K562 (cell line): ENCODE data around the gene DTNB. TPM values are rescaled to one million over a fixed set of nuclear protein-coding genes. Genes with fewer than 3 reads are reported as not detected.

ENCODE experiments used
- ATAC-seq: fragments of 200-7000 bp; cut with Tn5 transposase; 3 replicates; pipeline ENCODE4 v1.9.1; 2020; ENCODE audit warnings: moderate library complexity
- BruUV-seq: library from RNA; stranded (reverse); fragments of 400-500 nt; replicated peaks from 2 replicates; lab custom pipeline; 2021; lab: Mats Ljungman, UMichigan
- CTCF ChIA-PET: fragments of 300-600 bp; formaldehyde crosslinking; extraction: SDS; loops from one replicate; lab custom pipeline; 2021; ENCODE audit warnings: low intra/inter-chr PET ratio; lab: Yijun Ruan, JAX
- POLR2A ChIA-PET: fragments of 300-600, 350-650 bp; sonication (Branson Sonifier 250); formaldehyde crosslinking; extraction: SDS; loops from one replicate; lab custom pipeline; 2021; ENCODE audit warnings: antibody characterized with exemption, inconsistent platforms; lab: Yijun Ruan, JAX
- DNase-seq, 4 experiments: peaks; one replicate each; pipeline versions ENCODE4 v3.0.0 to v3.0.0-alpha.2; 2011 to 2018; ENCODE audit warnings: low spot score in 3 of 4, mixed read lengths in 3 of 4; ENCODE audit errors: extremely low read depth in 1 of 4
- FAIRE-seq: peaks from 2 replicates; lab custom pipeline; 2011; peaks lifted over from hg19 to GRCh38; lab: Jason Lieb, UNC
- H2AFZ ChIP-seq: 2 replicates; pipeline ENCODE4 v1.6.0; 2011; ENCODE audit warnings: low read depth, low read length, control low read depth, inconsistent platforms
- H3K27ac ChIP-seq: fragments of 200-600 bp; 3 replicates; pipeline ENCODE4 v1.8.0; 2011; ENCODE audit warnings: low read depth, mild to moderate bottlenecking, control low read depth, inconsistent platforms, low read length, moderate library complexity, mixed read lengths; ENCODE audit errors: extremely low read depth
- H3K27me3 ChIP-seq, 2 experiments: fragments of 300-600 bp in 1 of 2; 2 replicates in 1 of 2; 3 replicates in 1 of 2; pipeline versions ENCODE4 v1.6.0 to v1.8.0; 2011; ENCODE audit warnings: inconsistent platforms in 2 of 2, low read length in 2 of 2, mild to moderate bottlenecking in 1 of 2, mixed read lengths in 1 of 2, moderate library complexity in 1 of 2; ENCODE audit not compliant: control insufficient read depth in 2 of 2, insufficient read depth in 2 of 2
- H3K36me3 ChIP-seq: fragments of 300-600 bp; 3 replicates; pipeline ENCODE4 v1.8.0; 2011; ENCODE audit warnings: mild to moderate bottlenecking, low read length, inconsistent platforms; ENCODE audit not compliant: control insufficient read depth, insufficient read depth
- H3K4me1 ChIP-seq, 2 experiments: fragments of 200-600 bp in 1 of 2; replicated peaks in 1 of 2; 2 replicates in 1 of 2; 3 replicates in 1 of 2; pipeline versions ENCODE4 v1.5.1 to v1.8.0; 2011; ENCODE audit warnings: inconsistent platforms in 2 of 2, low read length in 2 of 2, mild to moderate bottlenecking in 1 of 2, mixed read lengths in 1 of 2, moderate library complexity in 1 of 2; ENCODE audit not compliant: control insufficient read depth in 2 of 2, insufficient read depth in 2 of 2
- H3K4me2 ChIP-seq: 2 replicates; pipeline ENCODE4 v1.6.1; 2011; ENCODE audit warnings: low read length, control low read depth, inconsistent platforms, mixed read lengths; ENCODE audit not compliant: insufficient read depth
- H3K4me3 ChIP-seq: fragments of 200-600 bp; sonication (generic), shearing (Covaris generic); 2 replicates; pipeline ENCODE4 v1.5.1; 2016; ENCODE audit warnings: control low read depth, inconsistent platforms
- H3K79me2 ChIP-seq: fragments of 200-600 bp; 3 replicates; pipeline ENCODE4 v1.8.0; 2011; ENCODE audit warnings: low read length, inconsistent platforms; ENCODE audit not compliant: control insufficient read depth, insufficient read depth
- H3K9ac ChIP-seq, 2 experiments: 2 replicates each; pipeline versions ENCODE4 v1.6.0 to v1.6.1; 2011; ENCODE audit warnings: low read depth in 2 of 2, low read length in 2 of 2, control low read depth in 1 of 2, inconsistent platforms in 1 of 2, mild to moderate bottlenecking in 1 of 2, mixed read lengths in 1 of 2; ENCODE audit not compliant: insufficient read depth in 1 of 2
- H3K9me1 ChIP-seq: one replicate; pipeline ENCODE4 v1.6.0; 2011; ENCODE audit warnings: inconsistent platforms, mild to moderate bottlenecking, low read length, moderate library complexity; ENCODE audit not compliant: control insufficient read depth, insufficient read depth
- H3K9me3 ChIP-seq: replicated peaks from 2 replicates; pipeline ENCODE4 v1.5.1; 2011; ENCODE audit warnings: low read depth, low read length, inconsistent platforms; ENCODE audit not compliant: control insufficient read depth, insufficient read depth
- H4K20me1 ChIP-seq: replicated peaks from 2 replicates; pipeline ENCODE4 v1.6.1; 2011; ENCODE audit warnings: low read length, inconsistent platforms, mixed read lengths; ENCODE audit not compliant: control insufficient read depth, insufficient read depth
- DPF2 ChIP-seq: fragments of 450-650 bp; IDR thresholded peaks from 2 replicates; pipeline ENCODE4 v1.6.1; 2016
- FOXK1 ChIP-seq: sonication (generic); formaldehyde crosslinking; IDR thresholded peaks from 2 replicates; pipeline ENCODE4 v1.8.0; 2022; ENCODE audit warnings: missing genetic modification reagents, mild to moderate bottlenecking, borderline replicate concordance
- FOXP4 ChIP-seq: sonication (generic); formaldehyde crosslinking; IDR thresholded peaks from 2 replicates; pipeline ENCODE4 v1.8.0; 2022; ENCODE audit warnings: mild to moderate bottlenecking, missing genetic modification reagents, borderline replicate concordance
- NEUROD1 ChIP-seq: fragments of 150-350 bp; IDR thresholded peaks from 2 replicates; pipeline ENCODE4 v1.6.1; 2014; ENCODE audit warnings: borderline replicate concordance, low read length, low read depth; ENCODE audit not compliant: partially characterized antibody
- PHF21A ChIP-seq: fragments of 450-650 bp; IDR thresholded peaks from 2 replicates; pipeline ENCODE4 v1.6.1; 2017; ENCODE audit warnings: low read depth, borderline replicate concordance
- PRDM10 ChIP-seq: fragments of 450-650 bp; IDR thresholded peaks from 2 replicates; pipeline ENCODE4 v1.6.1; 2018; ENCODE audit not compliant: partially characterized antibody
- TCF7 ChIP-seq: sonication (generic); IDR thresholded peaks from 2 replicates; pipeline ENCODE4 v1.6.1; 2016; ENCODE audit warnings: antibody characterized with exemption, borderline replicate concordance
- ZC3H4 ChIP-seq: sonication (generic); formaldehyde crosslinking; IDR thresholded peaks from 2 replicates; pipeline ENCODE4 v1.9.0; 2021; ENCODE audit warnings: missing genetic modification reagents, borderline replicate concordance
- ZKSCAN1 ChIP-seq: fragments of 150-350 bp; IDR thresholded peaks from 2 replicates; pipeline ENCODE4 v1.6.1; 2016; ENCODE audit warnings: low read depth, low read length
- ZNF232 ChIP-seq: sonication (generic); formaldehyde crosslinking; IDR thresholded peaks from 2 replicates; pipeline ENCODE4 v1.8.0; 2022; ENCODE audit warnings: mild to moderate bottlenecking, missing genetic modification reagents
- ZNF609 ChIP-seq: sonication (generic); formaldehyde crosslinking; IDR thresholded peaks from 2 replicates; pipeline ENCODE4 v1.8.1; 2023; ENCODE audit warnings: missing genetic modification reagents, mild to moderate bottlenecking, borderline replicate concordance
- WGBS: fragments of 100-300 bp; shearing (Covaris generic); methylation state at CpG from one replicate; pipeline ENCODE4 v1.1.6; 2016; ENCODE audit warnings: low coverage, mixed read lengths; ENCODE audit not compliant: insufficient coverage; ENCODE audit errors: missing lambda C conversion rate; 5-methylcytosine and 5-hydroxymethylcytosine counted together
- in situ Hi-C: fragments of 300-500 bp; cut with MboI; formaldehyde crosslinking; loops from 4 replicates; pipeline ENCODE4 v1.15.0; 2018; ENCODE audit warnings: inconsistent platforms, mixed read lengths
- intact Hi-C: fragments of 100-400 bp; cut with micrococcal nuclease; formaldehyde crosslinking; loops from 2 replicates; pipeline ENCODE4 v1.14.2; 2022
- polyA plus RNA-seq, 8 experiments: library from polyadenylated mRNA; depleted of rRNA in 4 of 8; stranded (reverse) in 5 of 8; unstranded in 3 of 8; fragments of >200 nt; fragmentation: Nextera tagmentation in 2 of 8; fragmentation: Illumina TruSeq in 1 of 8; extraction: Ambion mirVana in 2 of 8; extraction: Trizol in 1 of 8; gene quantifications; 2 replicates each; pipeline versions ENCODE4 v1.2.1 to v1.2.3, GENCODE V29; 2011 to 2014; ENCODE audit warnings: inconsistent platforms in 1 of 8, missing spikeins in 1 of 8
- total RNA-seq, 7 experiments: library from RNA; depleted of rRNA in 6 of 7; stranded (reverse); fragments of >200 nt in 6 of 7; fragmentation: Illumina TruSeq in 2 of 7; extraction: Trizol in 2 of 7; gene quantifications; 2 replicates each; pipeline versions ENCODE4 v1.2.1 to v1.2.3, GENCODE V29; 2011 to 2021; ENCODE audit warnings: low replicate concordance in 1 of 7

DTNB gene
- total and polyA plus RNA-seq, 9 of the 15 experiments (the other 6 are each of a cell fraction or from before 2014, with no cell fraction given) = 0.18 to 2.0 (median 0.77) TPM; not detected in 2

GRCh38 chr2:25529034-25529433, 144.3 kb downstream of the DTNB start:
- H3K79me2 ChIP-seq = no peaks in the 10 kb centered on the region
- DNase-seq = no peak
- no peak overlapping the region for H3K27ac ChIP-seq
- H3K9ac ChIP-seq = no peak overlapping the region
- ATAC-seq = no peak
- intact Hi-C loops = no loop called here
- in situ Hi-C loops = no loop called here
- no peaks in the 10 kb centered on the region for H4K20me1 ChIP-seq
- H3K4me1 ChIP-seq = no peaks in the 10 kb centered on the region
- H3K4me3 ChIP-seq = no peak overlapping the region
- 0% methylated on average over 3 of the region's 3 CpGs for WGBS
- H3K36me3 ChIP-seq = no peaks in the 10 kb centered on the region
- POLR2A ChIA-PET = no interaction called here
- FAIRE-seq = no peak
- H3K9me3 ChIP-seq = no peaks in the 10 kb centered on the region
- CTCF ChIA-PET = no interaction called here
- H2AFZ ChIP-seq = no peak overlapping the region
- H3K9me1 ChIP-seq = no peaks in the 10 kb centered on the region
- no TSS peak for BruUV-seq
- H3K4me2 ChIP-seq = no peak overlapping the region
- H3K27me3 ChIP-seq = peaks cover 5 to 6% of the 10 kb centered on the region in 2 experiments; a peak in 2 of 5 replicates
- no peak for TF ChIP-seq DPF2
- TF ChIP-seq TCF7 = no peak
- TF ChIP-seq NEUROD1 = no peak
- no peak for TF ChIP-seq PHF21A
- no peak for TF ChIP-seq FOXK1
- no peak for TF ChIP-seq ZNF232 (CRISPR knock-in tag)
- TF ChIP-seq FOXP4 (CRISPR knock-in tag) = no peak
- TF ChIP-seq PRDM10 = no peak
- no peak for TF ChIP-seq ZKSCAN1
- TF ChIP-seq ZNF609 (CRISPR knock-in tag) = no peak
- TF ChIP-seq ZC3H4 (CRISPR knock-in tag) = no peak
